Ramos (cell line): ENCODE data around the gene FBXO10.
"Not testable (repeated sequence)": the region's sequence is repeated elsewhere in the genome, so short reads cannot be mapped to it uniquely, and the experiment has no call there.

Experiments used
- in situ Hi-C: fragments of 300-500 bp; cut with MboI; formaldehyde crosslinking; loops from one replicate; pipeline ENCODE4 v1.14.3; 2022; ENCODE audit warnings: low sequenced_read_pairs; ENCODE audit not compliant: unreplicated experiment

The FBXO10 gene

GRCh38 chr9:37602061-37602460 lies 25.9 kb upstream of the FBXO10 start:
- in situ Hi-C loops: not testable (repeated sequence)

GRCh38 chr9:37596504-37596903 lies 20.3 kb upstream of the FBXO10 start:
- in situ Hi-C loops: loop anchor here (10.0 to 25.0 kb wide), 2 partner anchors 112 to 609 kb away; partner anchors contain the start of gene POLR1E

GRCh38 chr9:37593883-37594448 lies 17.8 kb upstream of the FBXO10 start:
- in situ Hi-C loops: loop anchor here (10.0 to 25.0 kb wide), 2 partner anchors 109 to 607 kb away; partner anchors contain the start of gene POLR1E

GRCh38 chr9:37592108-37592951 lies 16.1 kb upstream of the FBXO10 start, which contains the start of gene TOMM5:
Gene TOMM5, minus strand, starts transcription at chr9:37592597. Its CDS starts 65 bp downstream, at chr9:37592532.
- in situ Hi-C loops: loop anchor here (10.0 to 25.0 kb wide), 2 partner anchors 108 to 605 kb away; partner anchors contain the start of gene POLR1E

GRCh38 chr9:37587521-37587920 lies 11.3 kb upstream of the FBXO10 start:
- in situ Hi-C loops: loop anchor here (25.0 kb wide), 1 partner anchor 600 kb away; no protein-coding TSS in a partner anchor

GRCh38 chr9:37583522-37584121 lies 7.4 kb upstream of the FBXO10 start:
- in situ Hi-C loops: loop anchor here (25.0 kb wide), 1 partner anchor 596 kb away; no protein-coding TSS in a partner anchor

GRCh38 chr9:37582548-37583157 lies 6.5 kb upstream of the FBXO10 start:
- in situ Hi-C loops: loop anchor here (25.0 kb wide), 1 partner anchor 595 kb away; no protein-coding TSS in a partner anchor

- in situ Hi-C loops: loop anchor here (25.0 kb wide), 1 partner anchor 588 kb away; no protein-coding TSS in a partner anchor
Observed at GRCh38 chr9:37575511-37575914, 667 bp downstream of the FBXO10 start.

- in situ Hi-C loops: loop anchor here (25.0 kb wide), 1 partner anchor 588 kb away; no protein-coding TSS in a partner anchor
Observed at GRCh38 chr9:37575001-37575400, 1.2 kb downstream of the FBXO10 start.

GRCh38 chr9:37574241-37574721 lies 1.9 kb downstream of the FBXO10 start:
- in situ Hi-C loops: no loop called here

GRCh38 chr9:37571282-37571681 lies 4.9 kb downstream of the FBXO10 start:
- in situ Hi-C loops: no loop called here

- in situ Hi-C loops: no loop called here
Observed at GRCh38 chr9:37566716-37567115, 9.5 kb downstream of the FBXO10 start.

GRCh38 chr9:37565661-37566618 lies 10.2 kb downstream of the FBXO10 start:
- in situ Hi-C loops: no loop called here

GRCh38 chr9:37564916-37565315 lies 11.3 kb downstream of the FBXO10 start:
- in situ Hi-C loops: no loop called here

GRCh38 chr9:37563806-37564513 lies 12.2 kb downstream of the FBXO10 start:
- in situ Hi-C loops: no loop called here

GRCh38 chr9:37562826-37563225 lies 13.4 kb downstream of the FBXO10 start:
- in situ Hi-C loops: no loop called here

GRCh38 chr9:37561682-37562081 lies 14.5 kb downstream of the FBXO10 start:
- in situ Hi-C loops: no loop called here

GRCh38 chr9:37559855-37560592 lies 16.2 kb downstream of the FBXO10 start:
- in situ Hi-C loops: no loop called here
